Fibroblast of lung (primary cell): ENCODE data around the gene VAV2. TPM values are rescaled to one million over a fixed set of nuclear protein-coding genes. Genes with fewer than 3 reads are reported as not detected.

Experiments
- DNase-seq, 2 donors: peaks; one replicate each; pipeline versions ENCODE4 v3.0.0 to v3.0.0-alpha.2; 2010; ENCODE audit warnings: low read depth in 2 of 2
- H2AFZ ChIP-seq: 2 replicates; pipeline ENCODE4 v1.5.1; 2012; ENCODE audit warnings: low read length, control low read depth, inconsistent platforms
- H3K27ac ChIP-seq: 2 replicates; pipeline ENCODE4 v1.5.1; 2011; ENCODE audit warnings: low read length, control low read depth; ENCODE audit not compliant: insufficient read depth
- H3K27me3 ChIP-seq: 2 replicates; pipeline ENCODE4 v1.5.1; 2011; ENCODE audit warnings: mild to moderate bottlenecking, low read length; ENCODE audit not compliant: control insufficient read depth, insufficient read depth
- H3K36me3 ChIP-seq: 2 replicates; pipeline ENCODE4 v1.5.1; 2011; ENCODE audit warnings: low read length; ENCODE audit not compliant: control insufficient read depth, insufficient read depth
- H3K4me1 ChIP-seq: 2 replicates; pipeline ENCODE4 v1.5.1; 2011; ENCODE audit warnings: low read length; ENCODE audit not compliant: control insufficient read depth, insufficient read depth; ENCODE audit errors: extremely low read depth
- H3K4me2 ChIP-seq: 2 replicates; pipeline ENCODE4 v1.5.1; 2011; ENCODE audit warnings: low read length, control low read depth; ENCODE audit not compliant: insufficient read depth; ENCODE audit errors: extremely low read depth
- H3K4me3 ChIP-seq, 4 experiments: fragments of 200-600 bp in 1 of 4; sonication (generic) in 1 of 4; replicated peaks in 1 of 4; 2 replicates each; pipeline ENCODE4 v1.5.1; 2011 to 2016; ENCODE audit warnings: low read length in 4 of 4, low read depth in 3 of 4, mild to moderate bottlenecking in 3 of 4, control low read depth in 2 of 4, inconsistent platforms in 1 of 4, mixed read lengths in 1 of 4; ENCODE audit not compliant: insufficient read depth in 1 of 4; ENCODE audit errors: control extremely low read depth in 1 of 4
- H3K79me2 ChIP-seq: 2 replicates; pipeline ENCODE4 v1.5.1; 2012; ENCODE audit warnings: mild to moderate bottlenecking, low read length, inconsistent platforms; ENCODE audit not compliant: control insufficient read depth, insufficient read depth
- H3K9ac ChIP-seq: 2 replicates; pipeline ENCODE4 v1.5.1; 2011; ENCODE audit warnings: mild to moderate bottlenecking, low read length, control low read depth; ENCODE audit not compliant: insufficient read depth
- H3K9me3 ChIP-seq: 2 replicates; pipeline ENCODE4 v1.5.1; 2012; ENCODE audit warnings: low read depth, low read length; ENCODE audit not compliant: control insufficient read depth, insufficient read depth
- H4K20me1 ChIP-seq: 2 replicates; pipeline ENCODE4 v1.5.1; 2011; ENCODE audit warnings: low read length; ENCODE audit not compliant: control insufficient read depth, insufficient read depth; ENCODE audit errors: extremely low read depth
- EZH2 ChIP-seq: IDR thresholded peaks from 2 replicates; pipeline ENCODE4 v1.5.1; 2012; ENCODE audit warnings: low read length, control low read depth, mild to moderate bottlenecking; ENCODE audit errors: missing control alignments
- polyA plus RNA-seq, 2 donors: library from polyadenylated mRNA; depleted of rRNA in 1 of 2; stranded (reverse) in 1 of 2; unstranded in 1 of 2; fragments of >200 nt; gene quantifications; 2 replicates each; pipeline ENCODE4 v1.2.1, GENCODE V29; 2011 to 2012; ENCODE audit warnings: missing spikeins in 1 of 2
- total RNA-seq: library from RNA; depleted of rRNA; stranded (reverse); fragments of >200 nt; gene quantifications from 2 replicates; pipeline ENCODE4 v1.2.1, GENCODE V29; 2014
- TF ChIP-seq, protein P1 (sequence below), 2 donors: IDR thresholded peaks in 1 of 2; conservative IDR thresholded peaks in 1 of 2; 1 replicate in 1 of 2; 2 replicates in 1 of 2; pipeline ENCODE4 v1.5.1; 2011 to 2012; ENCODE audit warnings: low read length in 2 of 2, control low read depth in 1 of 2, inconsistent platforms in 1 of 2, low read depth in 1 of 2, mild to moderate bottlenecking in 1 of 2

VAV2 gene
- total and polyA plus RNA-seq, 2 donors (not counting 1 experiment from before 2014, with no cell fraction given), result 13.7 to 17.7 TPM

DNA sequence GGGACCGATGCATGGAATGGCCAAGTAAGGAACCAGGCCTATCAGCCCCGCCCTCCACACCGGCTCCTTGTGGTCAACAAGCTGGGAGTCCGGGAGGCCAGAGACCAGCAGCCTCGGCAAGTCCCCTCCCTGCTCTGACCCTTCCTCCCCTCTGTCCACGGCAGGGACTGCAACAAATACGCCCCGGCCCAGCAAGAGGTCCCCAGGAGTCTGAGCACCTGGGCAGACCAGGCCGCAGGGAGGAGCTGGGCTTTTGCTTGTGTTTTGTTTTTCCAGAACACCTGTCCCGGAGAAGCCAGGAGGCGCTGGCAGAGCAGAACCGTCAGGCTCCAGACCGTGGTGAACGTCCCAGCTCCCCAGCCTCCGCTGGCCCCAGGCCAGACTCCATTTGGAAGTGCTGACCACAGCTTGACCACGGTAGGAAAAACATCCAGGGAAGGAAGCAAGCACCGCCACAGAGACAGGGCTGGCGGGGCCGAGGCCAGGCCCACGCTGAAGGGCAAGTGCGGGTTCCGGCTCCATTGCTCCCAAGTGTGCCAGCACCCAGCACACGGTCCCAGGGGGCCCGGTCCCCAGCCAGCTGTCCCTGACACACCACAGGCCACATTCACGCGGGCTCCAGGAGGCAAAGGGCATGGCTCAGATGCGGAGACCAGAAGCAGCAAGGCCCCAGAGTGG lies 56.7 kb downstream of the VAV2 start:
- peaks cover 5% of the 10 kb centered on the region for H3K79me2 ChIP-seq
- no peak overlapping the region for H3K27ac ChIP-seq
- no peaks in the 10 kb centered on the region for H3K27me3 ChIP-seq
- no peak overlapping the region for H3K4me3 ChIP-seq
- no peak for TF ChIP-seq EZH2
- TF ChIP-seq, protein P1, sequence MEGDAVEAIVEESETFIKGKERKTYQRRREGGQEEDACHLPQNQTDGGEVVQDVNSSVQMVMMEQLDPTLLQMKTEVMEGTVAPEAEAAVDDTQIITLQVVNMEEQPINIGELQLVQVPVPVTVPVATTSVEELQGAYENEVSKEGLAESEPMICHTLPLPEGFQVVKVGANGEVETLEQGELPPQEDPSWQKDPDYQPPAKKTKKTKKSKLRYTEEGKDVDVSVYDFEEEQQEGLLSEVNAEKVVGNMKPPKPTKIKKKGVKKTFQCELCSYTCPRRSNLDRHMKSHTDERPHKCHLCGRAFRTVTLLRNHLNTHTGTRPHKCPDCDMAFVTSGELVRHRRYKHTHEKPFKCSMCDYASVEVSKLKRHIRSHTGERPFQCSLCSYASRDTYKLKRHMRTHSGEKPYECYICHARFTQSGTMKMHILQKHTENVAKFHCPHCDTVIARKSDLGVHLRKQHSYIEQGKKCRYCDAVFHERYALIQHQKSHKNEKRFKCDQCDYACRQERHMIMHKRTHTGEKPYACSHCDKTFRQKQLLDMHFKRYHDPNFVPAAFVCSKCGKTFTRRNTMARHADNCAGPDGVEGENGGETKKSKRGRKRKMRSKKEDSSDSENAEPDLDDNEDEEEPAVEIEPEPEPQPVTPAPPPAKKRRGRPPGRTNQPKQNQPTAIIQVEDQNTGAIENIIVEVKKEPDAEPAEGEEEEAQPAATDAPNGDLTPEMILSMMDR (conservative IDR thresholded peaks at IDR 0.05 in 1 of 2, IDR thresholded peaks at IDR 0.05 in 1 of 2; ENCODE audit: low read depth in 1 of 2, low read length in 2 of 2), result peak in 1 of 2 donors; percentile 7
- H3K36me3 ChIP-seq, result peaks cover 5% of the 10 kb centered on the region
- H3K9me3 ChIP-seq, result no peaks in the 10 kb centered on the region
- no peaks in the 10 kb centered on the region for H4K20me1 ChIP-seq
- DNase-seq, result peak; percentile 75 to 93
- H2AFZ ChIP-seq, result no peak overlapping the region
- peak overlapping the region; percentile 20 for H3K4me2 ChIP-seq
- H3K9ac ChIP-seq, result peak overlapping the region; percentile 20
- H3K4me1 ChIP-seq, result peaks cover 10% of the 10 kb centered on the region

DNA sequence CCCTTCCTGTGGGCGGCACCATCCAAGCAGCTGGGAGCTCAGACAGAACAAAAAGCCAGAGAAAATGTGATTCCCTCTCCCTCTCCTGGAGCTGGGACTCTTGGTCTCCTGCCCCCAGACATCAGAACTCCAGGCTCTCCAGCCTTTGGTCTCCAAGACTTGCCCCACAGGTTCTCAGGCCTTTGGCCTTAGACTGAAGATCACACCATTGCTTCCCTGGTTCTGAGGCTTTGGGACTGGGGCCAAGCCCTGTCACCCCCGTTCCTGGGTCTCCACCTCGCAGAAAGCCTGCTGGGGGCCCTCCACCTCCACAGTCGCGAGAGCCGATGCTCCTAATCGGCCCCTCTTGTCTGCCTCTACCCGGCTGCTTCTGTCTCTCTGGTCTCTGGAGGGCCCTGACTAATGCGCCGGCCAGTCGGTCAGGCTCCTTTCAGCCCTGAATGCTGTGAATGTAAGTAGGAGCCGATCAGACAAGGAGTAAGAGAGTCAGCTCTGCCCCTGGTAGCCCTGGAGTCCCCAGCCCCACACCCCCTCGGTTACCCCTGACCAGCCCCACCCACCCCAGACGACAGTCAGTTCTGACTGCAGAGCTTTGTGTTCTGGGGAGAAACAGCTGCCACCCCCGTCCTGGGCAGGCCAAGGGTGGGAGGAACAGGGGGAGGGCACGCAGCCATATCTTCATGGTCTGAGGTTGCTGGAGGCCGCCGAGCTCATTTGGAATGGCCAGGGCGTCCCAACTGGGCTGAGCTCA lies 57.5 kb downstream of the VAV2 start:
- peaks cover 5% of the 10 kb centered on the region for H3K79me2 ChIP-seq
- H3K4me3 ChIP-seq, result no peak overlapping the region
- H3K4me1 ChIP-seq, result peaks cover 10% of the 10 kb centered on the region
- H3K36me3 ChIP-seq, result peaks cover 5% of the 10 kb centered on the region
- no peak for TF ChIP-seq EZH2
- TF ChIP-seq, protein P1 (conservative IDR thresholded peaks at IDR 0.05 in 1 of 2, IDR thresholded peaks at IDR 0.05 in 1 of 2; ENCODE audit: low read depth in 1 of 2, low read length in 2 of 2), result no peak
- no peak overlapping the region for H3K9ac ChIP-seq
- no peak overlapping the region for H2AFZ ChIP-seq
- DNase-seq, result peak in 1 of 2 donors; percentile 80
- no peaks in the 10 kb centered on the region for H3K27me3 ChIP-seq
- H3K4me2 ChIP-seq, result no peak overlapping the region
- H4K20me1 ChIP-seq, result peaks cover 2% of the 10 kb centered on the region
- no peak overlapping the region for H3K27ac ChIP-seq
- H3K9me3 ChIP-seq, result no peaks in the 10 kb centered on the region

DNA sequence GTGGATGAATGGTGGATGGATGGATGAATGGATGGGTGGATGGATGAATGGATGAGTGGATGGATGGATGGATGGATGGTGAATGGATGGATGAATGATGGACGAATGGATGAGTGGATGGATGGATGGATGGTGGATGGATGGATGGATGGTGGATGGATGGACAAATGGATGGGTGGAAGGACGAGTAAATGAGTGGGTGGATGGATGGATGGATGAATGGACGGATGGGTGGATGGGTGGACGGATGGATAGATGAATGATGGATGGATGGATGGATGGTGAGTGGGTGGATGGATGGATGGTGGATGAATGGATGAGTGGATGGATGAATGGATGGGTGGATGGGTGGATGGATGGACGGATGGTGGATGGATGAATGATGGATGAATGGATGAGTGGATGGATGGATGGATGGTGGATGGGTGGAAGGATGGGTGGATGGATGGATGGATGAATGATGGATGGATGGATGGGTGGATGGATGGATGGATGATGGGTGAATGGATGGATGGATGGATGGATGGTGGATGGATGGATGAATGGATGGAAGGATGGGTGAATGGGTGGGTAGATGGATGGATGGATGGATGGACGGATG lies 58.6 kb downstream of the VAV2 start:
- TF ChIP-seq EZH2, result no peak
- TF ChIP-seq, protein P1 (conservative IDR thresholded peaks at IDR 0.05 in 1 of 2, IDR thresholded peaks at IDR 0.05 in 1 of 2; ENCODE audit: low read depth in 1 of 2, low read length in 2 of 2), result no peak
- no peak overlapping the region for H2AFZ ChIP-seq
- no peaks in the 10 kb centered on the region for H3K9me3 ChIP-seq
- H3K4me3 ChIP-seq, result no peak overlapping the region
- H3K36me3 ChIP-seq, result peaks cover 5% of the 10 kb centered on the region
- DNase-seq, result no peak
- H3K4me1 ChIP-seq, result peaks cover 10% of the 10 kb centered on the region
- peaks cover 2% of the 10 kb centered on the region for H4K20me1 ChIP-seq
- H3K79me2 ChIP-seq, result peaks cover 5% of the 10 kb centered on the region
- H3K9ac ChIP-seq, result no peak overlapping the region
- H3K4me2 ChIP-seq, result no peak overlapping the region
- H3K27me3 ChIP-seq, result no peaks in the 10 kb centered on the region
- H3K27ac ChIP-seq, result no peak overlapping the region
